ENCODE data around the gene SRD5A2.

SRD5A2 gene, protein sequence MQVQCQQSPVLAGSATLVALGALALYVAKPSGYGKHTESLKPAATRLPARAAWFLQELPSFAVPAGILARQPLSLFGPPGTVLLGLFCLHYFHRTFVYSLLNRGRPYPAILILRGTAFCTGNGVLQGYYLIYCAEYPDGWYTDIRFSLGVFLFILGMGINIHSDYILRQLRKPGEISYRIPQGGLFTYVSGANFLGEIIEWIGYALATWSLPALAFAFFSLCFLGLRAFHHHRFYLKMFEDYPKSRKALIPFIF

DNA sequence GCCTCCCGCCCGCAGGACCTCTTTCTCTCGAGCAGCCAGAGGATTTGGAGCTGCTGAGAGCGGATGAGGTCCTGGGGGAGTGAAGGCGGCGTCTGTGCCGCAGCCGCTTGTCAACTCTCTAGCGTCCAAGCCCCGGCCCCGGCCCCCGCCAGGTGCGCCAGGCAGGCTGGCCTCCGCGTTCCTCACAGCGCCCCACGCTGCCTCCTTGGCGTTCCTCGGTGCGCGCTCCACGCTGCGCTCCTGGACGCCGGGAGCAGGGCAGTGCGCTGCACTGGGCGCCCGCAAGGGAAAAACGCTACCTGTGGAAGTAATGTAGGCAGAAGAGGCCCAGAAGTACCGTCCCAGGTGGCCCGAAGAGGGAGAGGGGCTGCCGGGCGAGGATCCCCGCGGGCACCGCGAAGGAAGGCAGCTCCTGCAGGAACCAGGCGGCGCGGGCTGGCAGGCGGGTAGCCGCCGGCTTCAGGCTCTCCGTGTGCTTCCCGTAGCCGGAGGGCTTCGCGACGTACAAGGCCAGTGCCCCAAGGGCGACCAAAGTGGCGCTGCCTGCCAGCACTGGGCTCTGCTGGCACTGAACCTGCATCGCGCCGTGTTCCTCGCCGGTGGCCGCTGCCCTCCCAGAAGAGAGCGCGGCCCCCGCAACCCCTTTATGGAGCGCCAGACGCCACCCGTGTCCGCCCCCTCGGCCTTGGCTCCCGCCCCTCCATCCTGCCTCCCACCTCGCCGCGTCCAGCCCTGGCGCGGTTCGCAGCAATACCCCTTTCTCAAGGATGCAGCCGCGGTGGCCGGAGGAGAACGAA is at the start of gene SRD5A2:
Gene SRD5A2 (minus strand): TSS at position 618 of the 797 bp plus-strand sequence. CDS start 38 bp downstream, at position 580.
- DNase-seq = no peak
- in situ Hi-C loops (cut with HindIII; ENCODE audit: low pct_ligation_motif_present, low pct_unique_long_range_greater_than_20kb, low sequenced_read_pairs) = no loop called here

GRCh38 chr2:31606509-31606908 is 25.8 kb upstream of the SRD5A2 start:
- in situ Hi-C loops (cut with HindIII; ENCODE audit: low pct_ligation_motif_present, low pct_unique_long_range_greater_than_20kb, low sequenced_read_pairs) = no loop called here
- no peak for DNase-seq

GRCh38 chr2:31598694-31599093 is 18.0 kb upstream of the SRD5A2 start:
- in situ Hi-C loops (cut with HindIII; ENCODE audit: low pct_ligation_motif_present, low pct_unique_long_range_greater_than_20kb, low sequenced_read_pairs) = no loop called here
- no peak for DNase-seq

GRCh38 chr2:31586230-31586629 is 5.5 kb upstream of the SRD5A2 start:
- no peak for DNase-seq
- in situ Hi-C loops (cut with HindIII; ENCODE audit: low pct_ligation_motif_present, low pct_unique_long_range_greater_than_20kb, low sequenced_read_pairs) = no loop called here

DNA sequence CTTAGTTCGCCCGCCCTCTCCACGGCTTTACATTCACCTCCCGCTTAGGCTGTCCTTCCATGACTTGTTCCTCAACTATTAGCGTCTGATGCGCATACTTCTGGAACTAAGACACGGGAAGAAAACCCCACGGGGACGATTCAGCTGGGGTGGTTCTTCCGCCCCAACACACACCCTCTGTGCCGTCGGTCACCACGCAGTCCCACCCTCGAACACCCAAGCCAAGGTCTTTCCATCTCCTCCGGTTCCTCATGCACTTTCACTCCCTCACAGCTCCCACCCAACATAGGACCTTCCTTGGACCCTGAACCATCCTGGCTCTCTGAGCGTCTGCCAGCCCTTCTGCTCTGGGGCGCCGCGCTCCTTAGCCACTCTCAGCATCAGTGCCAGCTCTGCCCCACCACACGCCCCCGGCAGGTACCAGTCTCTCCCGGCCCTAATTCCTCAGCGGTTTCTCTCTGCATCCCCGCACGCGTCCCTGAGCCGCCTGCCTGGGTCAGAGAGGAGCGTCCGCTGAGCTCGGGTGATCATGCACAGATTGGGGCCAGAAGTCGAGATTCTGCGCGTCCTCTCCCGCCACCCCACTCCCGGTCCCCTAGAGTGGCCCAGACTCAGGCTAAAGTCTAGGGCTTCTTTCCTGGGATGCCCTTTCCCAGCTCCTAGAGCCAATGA is 522 bp upstream of the SRD5A2 start:
- in situ Hi-C loops (cut with HindIII; ENCODE audit: low pct_ligation_motif_present, low pct_unique_long_range_greater_than_20kb, low sequenced_read_pairs) = no loop called here
- DNase-seq = no peak

GRCh38 chr2:31579996-31580320 is 780 bp downstream of the SRD5A2 start:
- DNase-seq = no peak
- in situ Hi-C loops (cut with HindIII; ENCODE audit: low pct_ligation_motif_present, low pct_unique_long_range_greater_than_20kb, low sequenced_read_pairs) = no loop called here

DNA sequence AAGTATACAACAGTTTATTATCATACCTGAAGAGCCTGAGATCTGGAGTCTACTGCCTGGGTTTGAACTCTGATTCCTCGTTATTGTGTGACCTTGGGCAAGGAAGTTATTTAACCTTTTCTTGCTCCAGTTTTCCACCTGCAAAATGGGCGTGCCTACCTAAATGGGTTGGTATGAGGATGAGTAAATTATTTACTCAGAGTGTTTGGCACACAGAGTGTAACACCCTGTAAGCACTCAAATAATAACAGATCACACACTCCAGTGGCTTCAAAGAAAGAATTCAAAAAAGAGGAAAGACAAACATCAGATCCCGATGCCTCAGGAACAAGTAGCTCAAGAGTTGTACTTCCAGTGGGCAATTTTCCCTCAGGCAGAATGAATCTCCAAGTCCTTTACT is 2.4 kb downstream of the SRD5A2 start:
- DNase-seq = no peak
- in situ Hi-C loops (cut with HindIII; ENCODE audit: low pct_ligation_motif_present, low pct_unique_long_range_greater_than_20kb, low sequenced_read_pairs) = no loop called here

- in situ Hi-C loops (cut with HindIII; ENCODE audit: low pct_ligation_motif_present, low pct_unique_long_range_greater_than_20kb, low sequenced_read_pairs) = no loop called here
- no peak for DNase-seq
Measured at GRCh38 chr2:31577143-31577542, 3.6 kb downstream of the SRD5A2 start.

- in situ Hi-C loops (cut with HindIII; ENCODE audit: low pct_ligation_motif_present, low pct_unique_long_range_greater_than_20kb, low sequenced_read_pairs) = no loop called here
Measured at GRCh38 chr2:31568585-31569201, 12.0 kb downstream of the SRD5A2 start.

GRCh38 chr2:31567679-31568078 is 13.1 kb downstream of the SRD5A2 start:
- DNase-seq = no peak
- in situ Hi-C loops (cut with HindIII; ENCODE audit: low pct_ligation_motif_present, low pct_unique_long_range_greater_than_20kb, low sequenced_read_pairs) = no loop called here

More at GRCh38 chr2:31568585-31569201, 12.0 kb downstream of the SRD5A2 start:
- no peak for DNase-seq

DNA sequence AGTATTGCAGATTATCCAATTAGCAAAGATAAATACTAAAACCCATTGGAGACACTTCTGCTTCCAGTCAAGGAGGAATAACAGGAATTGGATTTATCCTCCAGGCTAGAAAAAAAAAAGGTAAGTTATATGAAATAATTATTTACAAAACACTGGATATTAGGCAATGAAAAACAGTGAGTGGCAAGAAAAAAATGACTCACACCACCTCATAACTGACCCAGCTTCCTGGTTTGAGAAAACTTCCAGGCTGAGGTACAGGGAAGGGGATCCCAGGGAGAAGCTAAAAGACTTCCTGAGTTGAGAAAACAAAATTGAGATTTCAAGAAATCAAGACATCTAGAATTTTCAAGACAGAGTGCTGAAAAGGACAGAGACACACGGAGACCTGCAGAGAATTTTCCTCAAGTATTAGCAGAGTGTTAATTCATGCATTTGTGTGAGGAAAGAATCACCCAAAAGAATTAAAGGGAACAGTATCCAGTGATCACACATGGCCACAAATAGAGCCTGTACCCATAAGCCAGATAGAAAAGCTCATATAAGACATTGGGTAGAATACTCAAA is 17.4 kb downstream of the SRD5A2 start:
- in situ Hi-C loops (cut with HindIII; ENCODE audit: low pct_ligation_motif_present, low pct_unique_long_range_greater_than_20kb, low sequenced_read_pairs) = no loop called here
- no peak for DNase-seq

GRCh38 chr2:31561823-31562222 is 18.9 kb downstream of the SRD5A2 start:
- no peak for DNase-seq
- in situ Hi-C loops (cut with HindIII; ENCODE audit: low pct_ligation_motif_present, low pct_unique_long_range_greater_than_20kb, low sequenced_read_pairs) = no loop called here

DNA sequence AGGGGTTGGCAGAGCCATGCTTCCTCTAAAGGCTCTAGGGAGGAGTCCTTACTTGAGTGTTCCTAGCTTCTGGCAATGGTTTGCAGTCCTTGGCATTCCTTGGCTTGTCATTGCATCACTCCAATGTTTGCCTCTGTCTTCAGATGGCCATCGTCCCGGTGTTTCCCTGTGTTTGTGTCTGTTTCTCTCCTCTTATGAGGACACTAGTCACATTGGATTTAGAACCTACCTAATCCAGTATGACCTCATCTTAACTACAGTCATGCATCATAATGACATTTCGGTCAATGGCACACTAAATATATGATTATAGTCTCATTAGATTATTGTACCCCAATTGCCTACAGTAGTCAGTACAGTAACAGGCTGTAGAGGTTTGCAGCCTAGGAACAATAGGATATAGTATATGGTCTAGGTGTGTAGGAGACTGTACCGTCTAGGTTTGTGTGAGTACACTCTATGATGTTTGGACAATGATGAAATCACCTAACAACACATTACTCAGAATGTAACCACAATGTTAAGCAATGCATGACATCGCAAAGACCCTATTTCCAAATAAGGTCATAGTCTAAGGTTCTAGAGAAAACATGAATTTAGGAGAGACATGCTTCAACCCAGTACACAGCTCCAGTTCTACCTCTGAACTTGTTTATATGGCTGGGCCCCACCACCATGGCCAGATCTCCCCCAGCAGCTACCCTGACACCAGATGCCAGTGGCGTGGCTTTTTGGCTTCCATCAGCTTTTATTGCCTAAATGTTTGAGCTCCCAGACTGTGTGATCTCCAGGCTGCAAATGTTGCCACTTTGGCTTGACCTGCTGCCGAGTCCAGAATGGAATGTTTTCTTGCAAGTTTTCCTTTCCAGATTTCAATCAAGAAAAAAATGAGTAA is 22.1 kb downstream of the SRD5A2 start:
- DNase-seq = no peak

DNA sequence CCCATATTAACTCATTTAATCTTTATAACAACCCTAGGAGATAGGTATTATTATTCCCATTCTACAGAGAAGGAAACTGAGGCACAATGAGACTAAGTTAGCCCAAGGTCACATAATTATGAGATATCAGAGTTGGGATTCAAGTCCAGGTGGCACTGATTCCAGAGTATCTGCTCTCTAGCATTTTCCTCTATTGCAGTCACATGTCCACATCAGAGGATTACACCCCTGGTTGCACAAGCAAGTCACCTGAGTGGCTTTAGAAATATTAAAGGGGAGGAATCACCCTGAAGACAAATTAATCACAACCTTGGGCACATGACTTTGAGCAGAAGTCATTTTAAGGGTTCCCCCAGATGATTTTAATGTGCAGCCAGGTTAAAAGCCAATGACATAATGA is 23.8 kb downstream of the SRD5A2 start:
- no peak for DNase-seq
- in situ Hi-C loops (cut with HindIII; ENCODE audit: low pct_ligation_motif_present, low pct_unique_long_range_greater_than_20kb, low sequenced_read_pairs) = no loop called here

More for the DNA sequence above, 22.1 kb downstream of the SRD5A2 start:
- in situ Hi-C loops (cut with HindIII; ENCODE audit: low pct_ligation_motif_present, low pct_unique_long_range_greater_than_20kb, low sequenced_read_pairs) = no loop called here

GRCh38 chr2:31555967-31556706 is 24.6 kb downstream of the SRD5A2 start:
- DNase-seq = no peak

DNA sequence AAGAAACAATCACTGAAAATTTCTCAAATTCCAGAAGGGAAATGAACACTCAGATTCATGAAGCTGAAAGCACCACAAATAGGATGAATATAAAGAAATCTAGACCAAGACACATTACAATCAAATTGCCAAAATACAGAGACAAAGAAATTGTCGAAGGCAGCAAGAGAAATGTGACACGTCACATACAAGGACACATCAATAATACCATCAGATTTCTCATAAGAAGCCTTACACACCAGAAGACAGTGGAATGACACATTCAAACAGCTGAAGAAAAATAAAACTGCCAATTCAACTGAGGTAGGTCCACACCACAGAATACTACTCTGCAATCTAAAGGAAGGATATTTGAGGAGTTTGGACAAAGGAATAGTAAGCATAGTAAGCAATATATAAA is 27.4 kb downstream of the SRD5A2 start:
- in situ Hi-C loops (cut with HindIII; ENCODE audit: low pct_ligation_motif_present, low pct_unique_long_range_greater_than_20kb, low sequenced_read_pairs) = no loop called here
- DNase-seq = no peak

More at GRCh38 chr2:31555967-31556706, 24.6 kb downstream of the SRD5A2 start:
- in situ Hi-C loops (cut with HindIII; ENCODE audit: low pct_ligation_motif_present, low pct_unique_long_range_greater_than_20kb, low sequenced_read_pairs) = no loop called here

- no peak for DNase-seq
- in situ Hi-C loops (cut with HindIII; ENCODE audit: low pct_ligation_motif_present, low pct_unique_long_range_greater_than_20kb, low sequenced_read_pairs) = no loop called here
Measured at GRCh38 chr2:31547485-31547884, 33.3 kb downstream of the SRD5A2 start.
